Stimulated activated CD4-positive, alpha-beta T cell treated with anti-CD3 and anti-CD28 coated beads, TNF-alpha, amount 100 ng/mL, for 1 hour (primary cell): ENCODE measurements around the gene STK10.

ENCODE experiments used
- DNase-seq, 3 donors: peaks; one replicate each; pipeline ENCODE4 v3.0.0-alpha.2; 2020; ENCODE audit warnings: low read depth in 3 of 3, low spot score in 1 of 3

The STK10 gene

GRCh38 chr5:172093559-172093958 is 94.5 kb downstream of the STK10 start:
- DNase-seq = no peak

GRCh38 chr5:172091956-172092732 is 95.9 kb downstream of the STK10 start:
- DNase-seq = no peak

- DNase-seq = no peak
Measured at GRCh38 chr5:172090976-172091547, 97.0 kb downstream of the STK10 start.

- no peak for DNase-seq
Measured at GRCh38 chr5:172089298-172090117, 98.5 kb downstream of the STK10 start.

- DNase-seq = no peak
Measured at GRCh38 chr5:172088801-172089200, 99.2 kb downstream of the STK10 start.

GRCh38 chr5:172086194-172086975 is 101.6 kb downstream of the STK10 start:
- no peak for DNase-seq

GRCh38 chr5:172085738-172086137 is 102.3 kb downstream of the STK10 start:
- no peak for DNase-seq

GRCh38 chr5:172082180-172082579 is 105.8 kb downstream of the STK10 start:
- DNase-seq = no peak

- DNase-seq = no peak
Measured at GRCh38 chr5:172079876-172080275, 108.1 kb downstream of the STK10 start.

GRCh38 chr5:172078726-172079345 is 109.2 kb downstream of the STK10 start:
- no peak for DNase-seq

- DNase-seq = no peak
Measured at GRCh38 chr5:172077664-172078425, 110.2 kb downstream of the STK10 start.

GRCh38 chr5:172076761-172077244 is 111.2 kb downstream of the STK10 start:
- no peak for DNase-seq

GRCh38 chr5:172075656-172076055 is 112.4 kb downstream of the STK10 start:
- no peak for DNase-seq

- no peak for DNase-seq
Measured at GRCh38 chr5:172074896-172075295, 113.1 kb downstream of the STK10 start.

GRCh38 chr5:172071309-172071875 is 116.6 kb downstream of the STK10 start:
- DNase-seq = no peak

GRCh38 chr5:172065431-172066065 is 122.5 kb downstream of the STK10 start:
- DNase-seq = no peak

GRCh38 chr5:172064766-172065165 is 123.3 kb downstream of the STK10 start:
- DNase-seq = no peak

- no peak for DNase-seq
Measured at GRCh38 chr5:172064358-172064757, 123.7 kb downstream of the STK10 start.
